Naive thymus-derived CD4-positive, alpha-beta T cell (primary cell): ENCODE measurements around the gene WDR48. TPM values are rescaled to one million over a fixed set of nuclear protein-coding genes. Genes with fewer than 3 reads are reported as not detected.

ENCODE experiments used
- ATAC-seq: fragments of 150-1000 bp; cut with Tn5 transposase; 2 replicates; pipeline ENCODE4 v1.10.0; 2021; ENCODE audit warnings: mild to moderate bottlenecking, moderate library complexity
- CTCF ChIA-PET: fragments of 350-600 bp; sonication (Branson Sonifier 250); formaldehyde crosslinking; loops from one replicate; lab custom pipeline; 2021; ENCODE audit warnings: antibody characterized with exemption; lab: Charles Lee
- POLR2A ChIA-PET: fragments of 350-600 bp; sonication (Branson Sonifier 250); formaldehyde crosslinking; loops from one replicate; lab custom pipeline; 2021; ENCODE audit warnings: antibody characterized with exemption, inconsistent platforms; lab: Charles Lee
- DNase-seq, 9 donors: peaks; one replicate each; pipeline versions ENCODE4 v3.0.0 to v3.0.0-alpha.2; 2020 to 2022; ENCODE audit warnings: mixed read lengths in 1 of 9
- H3K27ac ChIP-seq: one replicate; pipeline ENCODE4 v1.7.0; 2013; ENCODE audit warnings: mild to moderate bottlenecking, low read depth, low read length, moderate library complexity
- H3K27me3 ChIP-seq, 2 donors: one replicate each; pipeline ENCODE4 v1.7.0; 2013; ENCODE audit warnings: low read length in 2 of 2, mild to moderate bottlenecking in 2 of 2, moderate library complexity in 2 of 2; ENCODE audit not compliant: control insufficient read depth in 2 of 2, insufficient read depth in 2 of 2
- H3K36me3 ChIP-seq, 3 experiments: 1 replicate in 2 of 3; 2 replicates in 1 of 3; pipeline ENCODE4 v1.7.0; 2013; ENCODE audit warnings: low read length in 3 of 3, mild to moderate bottlenecking in 3 of 3, moderate library complexity in 1 of 3; ENCODE audit not compliant: insufficient read depth in 3 of 3, control insufficient read depth in 2 of 3
- H3K4me1 ChIP-seq, 2 donors: one replicate each; pipeline ENCODE4 v1.7.0; 2013; ENCODE audit warnings: low read length in 2 of 2, mild to moderate bottlenecking in 2 of 2, moderate library complexity in 1 of 2; ENCODE audit not compliant: control insufficient read depth in 2 of 2, insufficient read depth in 2 of 2
- H3K4me3 ChIP-seq: 2 replicates; pipeline ENCODE4 v1.7.0; 2013; ENCODE audit warnings: mild to moderate bottlenecking, low read length
- H3K9me3 ChIP-seq, 3 experiments: 1 replicate in 2 of 3; 2 replicates in 1 of 3; pipeline ENCODE4 v1.7.0; 2013; ENCODE audit warnings: low read length in 3 of 3; ENCODE audit not compliant: control insufficient read depth in 2 of 3
- H3K27ac Mint-ChIP-seq, 9 donors: one replicate each; pipeline ENCODE4 v1.8.0; 2020 to 2022; ENCODE audit warnings: mixed read lengths in 9 of 9, mild to moderate bottlenecking in 8 of 9, moderate library complexity in 5 of 9, inconsistent platforms in 2 of 9
- H3K27me3 Mint-ChIP-seq, 5 donors: one replicate each; pipeline ENCODE4 v1.8.0; 2021 to 2022; ENCODE audit warnings: mixed read lengths in 5 of 5, mild to moderate bottlenecking in 1 of 5
- H3K36me3 Mint-ChIP-seq, 5 donors: one replicate each; pipeline ENCODE4 v1.8.0; 2020 to 2022; ENCODE audit warnings: mixed read lengths in 5 of 5, mild to moderate bottlenecking in 3 of 5, inconsistent platforms in 1 of 5
- H3K4me1 Mint-ChIP-seq, 7 donors: one replicate each; pipeline ENCODE4 v1.8.0; 2020 to 2022; ENCODE audit warnings: mixed read lengths in 7 of 7, mild to moderate bottlenecking in 3 of 7, inconsistent platforms in 1 of 7
- H3K4me3 Mint-ChIP-seq, 10 donors: one replicate each; pipeline ENCODE4 v1.8.0; 2020 to 2022; ENCODE audit warnings: mild to moderate bottlenecking in 10 of 10, mixed read lengths in 10 of 10, moderate library complexity in 6 of 10, inconsistent platforms in 2 of 10
- H3K9me3 Mint-ChIP-seq, 11 donors: one replicate each; pipeline ENCODE4 v1.8.0; 2020 to 2022; ENCODE audit warnings: mixed read lengths in 11 of 11, mild to moderate bottlenecking in 4 of 11, inconsistent platforms in 1 of 11, moderate library complexity in 1 of 11
- intact Hi-C, 2 donors: fragments of 100-400 bp; cut with micrococcal nuclease; formaldehyde crosslinking; loops; one replicate each; pipeline ENCODE4 v1.15.1; 2023
- microRNA-seq: library from miRNA; unstranded; fragments of <30 nt; microRNA quantifications from one replicate; pipeline ENCODE4 v1.2.0, GENCODE V29; 2022; ENCODE audit warnings: borderline microRNAs expressed
- polyA plus RNA-seq, 2 donors: library from polyadenylated mRNA; unstranded; fragments of 300-500 nt; fragmentation: Illumina TruSeq; gene quantifications; one replicate each; pipeline ENCODE4 v1.2.3, GENCODE V29; 2021
- total RNA-seq, 6 experiments: library from RNA in 5 of 6; stranded (reverse) in 5 of 6; gene quantifications; 1 replicate in 5 of 6; 2 replicates in 1 of 6; pipeline ENCODE4 v1.2.3 and lab custom pipeline; 2021 to 2026

WDR48 gene
- total and polyA plus RNA-seq, 7 experiments from 2014 or later, result 37.5 to 97.7 (median 61.7) TPM

- Mint-ChIP-seq H3K4me1 (peaks cover 44 to 62% (median 54%) of the 10 kb centered on the region in 7 donors), H3K36me3 (peaks cover 6 to 30% (median 21%) of the 10 kb centered on the region in 5 donors), H3K9me3 (peaks cover 0 to 2% (median 0%) of the 10 kb centered on the region in 11 donors), H3K27ac (peak overlapping the region in 7 of 9 donors; percentile 3 to 85 (median 45)), H3K27me3 (no peaks in the 10 kb centered on the region), H3K4me3 (peak overlapping the region in 1 of 10 donors; percentile 21)
- ATAC-seq, result no peak
- POLR2A ChIA-PET, result no interaction called here
- no peaks in the 10 kb centered on the region for H3K9me3 ChIP-seq
- CTCF ChIA-PET, result interaction anchor here (1.0 to 1.5 kb wide), 2 partner anchors 22 to 144 kb away, joined by 4 read pairs; no protein-coding TSS in a partner anchor
- intact Hi-C loops, result no loop called here
- no peak for DNase-seq
- H3K27me3 ChIP-seq, result no peaks in the 10 kb centered on the region
- no peak overlapping the region for H3K27ac ChIP-seq
- H3K4me3 ChIP-seq, result no peak overlapping the region
- peaks cover 23 to 33% of the 10 kb centered on the region in 2 donors for H3K4me1 ChIP-seq
- peaks cover 16 to 56% (median 16%) of the 10 kb centered on the region in 3 experiments for H3K36me3 ChIP-seq
These were observed 92.4 kb downstream of the WDR48 start for GRCh38 chr3:39144095-39144747.

GRCh38 chr3:39144748-39145380 is 93.0 kb downstream of the WDR48 start:
- peaks cover 6 to 30% (median 21%) of the 10 kb centered on the region in 5 donors for H3K36me3 Mint-ChIP-seq
- intact Hi-C loops, result no loop called here
- no peak overlapping the region for H3K4me3 ChIP-seq
- H3K4me1 ChIP-seq, result peaks cover 30 to 39% of the 10 kb centered on the region in 2 donors
- H3K27ac Mint-ChIP-seq, result peak overlapping the region in 7 of 9 donors; percentile 3 to 85 (median 45)
- H3K9me3 Mint-ChIP-seq, result peaks cover 0 to 2% (median 0%) of the 10 kb centered on the region in 11 donors
- H3K9me3 ChIP-seq, result no peaks in the 10 kb centered on the region
- no peaks in the 10 kb centered on the region for H3K27me3 ChIP-seq
- H3K36me3 ChIP-seq, result peaks cover 16 to 56% (median 16%) of the 10 kb centered on the region in 3 experiments
- DNase-seq, result peak in 1 of 9 donors; percentile 18
- POLR2A ChIA-PET, result no interaction called here
- H3K27ac ChIP-seq, result no peak overlapping the region
- H3K4me3 Mint-ChIP-seq, result peak overlapping the region in 1 of 10 donors; percentile 21
- peaks cover 51 to 69% (median 60%) of the 10 kb centered on the region in 7 donors for H3K4me1 Mint-ChIP-seq
- CTCF ChIA-PET, result interaction anchor here (1.0 kb wide), 1 partner anchor 36 kb away, joined by 3 read pairs; no protein-coding TSS in a partner anchor
- ATAC-seq, result no peak
- H3K27me3 Mint-ChIP-seq, result no peaks in the 10 kb centered on the region

- Histone ChIP-seq H3K9me3 (no peaks in the 10 kb centered on the region), H3K36me3 (peaks cover 16 to 56% (median 16%) of the 10 kb centered on the region in 3 experiments), H3K4me1 (peaks cover 42 to 51% of the 10 kb centered on the region in 2 donors), H3K27me3 (no peaks in the 10 kb centered on the region), H3K27ac (peak overlapping the region; percentile 3), H3K4me3 (no peak overlapping the region)
- POLR2A ChIA-PET, result interaction anchor here (1.2 to 1.6 kb wide), 2 partner anchors 20 to 38 kb away, joined by 3 to 6 read pairs; partner anchors contain the start of genes GORASP1 and TTC21A
- ATAC-seq (no peak), DNase-seq (peak in 1 of 9 donors; percentile 19)
- Mint-ChIP-seq H3K4me1 (peaks cover 63 to 77% (median 68%) of the 10 kb centered on the region in 7 donors), H3K36me3 (peaks cover 6 to 27% (median 21%) of the 10 kb centered on the region in 5 donors), H3K27ac (peak overlapping the region; percentile 92 to 99 (median 98)), H3K27me3 (no peaks in the 10 kb centered on the region), H3K4me3 (peak overlapping the region in 9 of 10 donors; percentile 11 to 99 (median 95)), H3K9me3 (peaks cover 0 to 2% (median 0%) of the 10 kb centered on the region in 11 donors)
- intact Hi-C loops, result loop anchor here in 1 of 2 donors (2.0 kb wide), 1 partner anchor 19 kb away; no protein-coding TSS in a partner anchor
- CTCF ChIA-PET, result interaction anchor here (0.7 to 1.3 kb wide), 3 partner anchors 19 to 45 kb away, joined by 3 to 5 read pairs (median 3); no protein-coding TSS in a partner anchor
These were observed 94.3 kb downstream of the WDR48 start for GRCh38 chr3:39146083-39146501.

Small RNAs within 50 kb of the gene (microRNA-seq; reads per million reads assigned to microRNA genes)
- gene MIR6822, result not detected

Other genes starting within 250 kb of the WDR48 start
- not detected for gene SCN10A, start 235.8 kb upstream of the WDR48 start, total RNA-seq
- not detected for gene SCN10A, start 235.8 kb upstream of the WDR48 start, polyA plus RNA-seq
- gene SCN11A, start 72 bp upstream of the WDR48 start, total RNA-seq, result under 1 TPM; 0.07 to 0.32 (median 0.19) TPM
- gene SCN11A, start 72 bp upstream of the WDR48 start, polyA plus RNA-seq, result not detected
- 10 to 100 TPM; 28.2 to 58.5 (median 44.6) TPM for gene GORASP1, start 55.6 kb downstream of the WDR48 start, total RNA-seq
- 10 to 100 TPM; 14.8 to 22.0 TPM for gene GORASP1, start 55.6 kb downstream of the WDR48 start, polyA plus RNA-seq
- gene TTC21A, start 55.7 kb downstream of the WDR48 start, total RNA-seq, result 1 to 10 TPM; 2.8 to 9.7 (median 5.3) TPM
- under 1 TPM; 0.37 to 0.63 TPM for gene TTC21A, start 55.7 kb downstream of the WDR48 start, polyA plus RNA-seq
- gene CSRNP1, start 101.6 kb downstream of the WDR48 start, total RNA-seq, result 100 to 1,000 TPM in 2 of 5 experiments, 10 to 100 TPM in 3; 13.7 to 319 (median 22.9) TPM
- gene CSRNP1, start 101.6 kb downstream of the WDR48 start, polyA plus RNA-seq, result 10 to 100 TPM in 1 of 2 donors, 1 to 10 TPM in 1; 9.8 to 12.1 TPM
- gene XIRP1, start 140.6 kb downstream of the WDR48 start, total RNA-seq, result under 1 TPM in 1 of 5 experiments, not detected in 4; 0.07 TPM
- not detected for gene XIRP1, start 140.6 kb downstream of the WDR48 start, polyA plus RNA-seq
- gene CX3CR1, start 228.0 kb downstream of the WDR48 start, total RNA-seq, result 10 to 100 TPM in 1 of 5 experiments, 1 to 10 TPM in 2, under 1 TPM in 2; 0.54 to 66.6 (median 3.3) TPM
- 1 to 10 TPM; 1.0 to 1.1 TPM for gene CX3CR1, start 228.0 kb downstream of the WDR48 start, polyA plus RNA-seq